Endodermal cell (in vitro differentiated cells): ENCODE results near the gene ZFAND3. TPM values are rescaled to one million over a fixed set of nuclear protein-coding genes. Genes with fewer than 3 reads are reported as not detected.

Experiments used
- DNase-seq: peaks from one replicate; pipeline ENCODE4 v3.0.0-alpha.2; 2017
- H3K27ac ChIP-seq: 2 replicates; pipeline ENCODE4 v1.5.1; 2013; ENCODE audit warnings: mild to moderate bottlenecking, low read depth, low read length, moderate library complexity
- H3K27me3 ChIP-seq: 2 replicates; pipeline ENCODE4 v1.6.1; 2013; ENCODE audit warnings: mild to moderate bottlenecking, low read length, moderate library complexity; ENCODE audit not compliant: insufficient read depth, control insufficient read depth, poor library complexity, severe bottlenecking
- H3K36me3 ChIP-seq: 2 replicates; pipeline ENCODE4 v1.7.0; 2013; ENCODE audit warnings: mild to moderate bottlenecking, low read length, moderate library complexity; ENCODE audit not compliant: control insufficient read depth, insufficient read depth
- H3K4me1 ChIP-seq: one replicate; pipeline ENCODE4 v1.7.0; 2013; ENCODE audit warnings: low read length; ENCODE audit not compliant: control insufficient read depth, insufficient read depth
- H3K4me3 ChIP-seq: 2 replicates; pipeline ENCODE4 v1.5.1; 2013; ENCODE audit warnings: mild to moderate bottlenecking, low read length, moderate library complexity
- H3K9ac ChIP-seq: 2 replicates; pipeline ENCODE4 v1.6.1; 2013; ENCODE audit warnings: mild to moderate bottlenecking, low read length, moderate library complexity; ENCODE audit not compliant: poor library complexity, severe bottlenecking; ENCODE audit errors: extremely low read depth
- H3K9me3 ChIP-seq: 2 replicates; pipeline ENCODE4 v1.6.1; 2013; ENCODE audit warnings: mild to moderate bottlenecking, low read length, moderate library complexity; ENCODE audit not compliant: control insufficient read depth
- H3K27ac Mint-ChIP-seq: 2 replicates; pipeline ENCODE4 v1.8.0; 2020; ENCODE audit warnings: mixed read lengths
- H3K27me3 Mint-ChIP-seq: 2 replicates; pipeline ENCODE4 v1.8.0; 2021; ENCODE audit warnings: mild to moderate bottlenecking, mixed read lengths; ENCODE audit not compliant: insufficient read depth
- H3K36me3 Mint-ChIP-seq: 2 replicates; pipeline ENCODE4 v1.8.0; 2020; ENCODE audit warnings: low read depth, mixed read lengths
- H3K4me1 Mint-ChIP-seq: 2 replicates; pipeline ENCODE4 v1.8.0; 2020; ENCODE audit warnings: mixed read lengths
- H3K4me3 Mint-ChIP-seq: 2 replicates; pipeline ENCODE4 v1.8.0; 2020; ENCODE audit warnings: mild to moderate bottlenecking, moderate library complexity, mixed read lengths
- H3K9me3 Mint-ChIP-seq: 2 replicates; pipeline ENCODE4 v1.8.0; 2020; ENCODE audit warnings: mild to moderate bottlenecking, mixed read lengths
- WGBS, 2 experiments: methylation state at CpG; one replicate each; pipeline versions ENCODE4 v1.1.5 to v1.1.7; 2013; ENCODE audit warnings: missing lambda C conversion rate in 2 of 2, mixed read lengths in 1 of 2; ENCODE audit not compliant: insufficient coverage in 1 of 2, insufficient read length in 1 of 2; 5-methylcytosine and 5-hydroxymethylcytosine counted together
- total RNA-seq, 2 donors: library from RNA; stranded (reverse); fragmentation: NEBNext Ultra II Directional in 1 of 2; extraction: Animal tissue kit (Norgen Biotek cat#: 25700) in 1 of 2; gene quantifications; 2 replicates in 1 of 2; 3 replicates in 1 of 2; pipeline ENCODE4 v1.2.1, GENCODE V29; 2021
- TF ChIP-seq, protein P1 (sequence below): fragments of 200-600 bp; sonication (generic); conservative IDR thresholded peaks from 2 replicates; pipeline ENCODE4 v1.5.0; 2021; ENCODE audit warnings: antibody characterized with exemption, mild to moderate bottlenecking

The ZFAND3 gene
- total RNA-seq, 2 donors from 2014 or later, result 67.1 to 86.2 TPM

DNA sequence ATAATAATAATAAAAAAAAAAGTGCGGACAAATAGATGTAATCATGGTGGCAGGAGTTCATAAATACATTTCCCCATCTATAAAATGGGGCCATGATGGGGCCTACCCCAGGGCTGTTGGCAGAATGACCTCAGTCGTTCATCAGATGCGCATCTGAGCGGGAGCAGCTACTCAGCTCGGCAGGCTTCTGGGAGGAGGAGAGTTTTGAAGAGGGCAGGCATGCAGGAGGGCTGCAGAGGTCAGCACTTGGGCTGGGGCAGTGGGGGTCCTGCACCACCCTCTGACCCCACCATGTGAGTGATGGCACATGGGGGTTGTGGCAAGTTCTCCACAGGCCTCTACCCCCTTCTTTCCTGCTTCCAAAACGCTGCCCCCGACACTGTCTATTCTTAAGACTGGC lies 373.5 kb downstream of the ZFAND3 start:
- DNase-seq, result peak; percentile 49
- no peaks in the 10 kb centered on the region for H3K36me3 Mint-ChIP-seq
- no peaks in the 10 kb centered on the region for H3K27me3 ChIP-seq
- no peak overlapping the region for H3K9ac ChIP-seq
- 53 to 81% methylated on average over 2 to 7 of the region's 7 CpGs for WGBS, 2 experiments
- H3K36me3 ChIP-seq, result no peaks in the 10 kb centered on the region
- H3K4me1 Mint-ChIP-seq, result peaks cover 25% of the 10 kb centered on the region
- peaks cover 6% of the 10 kb centered on the region for H3K4me1 ChIP-seq
- H3K9me3 ChIP-seq, result no peaks in the 10 kb centered on the region
- no peak overlapping the region for H3K4me3 Mint-ChIP-seq
- no peak overlapping the region for H3K27ac ChIP-seq
- TF ChIP-seq, protein P1, sequence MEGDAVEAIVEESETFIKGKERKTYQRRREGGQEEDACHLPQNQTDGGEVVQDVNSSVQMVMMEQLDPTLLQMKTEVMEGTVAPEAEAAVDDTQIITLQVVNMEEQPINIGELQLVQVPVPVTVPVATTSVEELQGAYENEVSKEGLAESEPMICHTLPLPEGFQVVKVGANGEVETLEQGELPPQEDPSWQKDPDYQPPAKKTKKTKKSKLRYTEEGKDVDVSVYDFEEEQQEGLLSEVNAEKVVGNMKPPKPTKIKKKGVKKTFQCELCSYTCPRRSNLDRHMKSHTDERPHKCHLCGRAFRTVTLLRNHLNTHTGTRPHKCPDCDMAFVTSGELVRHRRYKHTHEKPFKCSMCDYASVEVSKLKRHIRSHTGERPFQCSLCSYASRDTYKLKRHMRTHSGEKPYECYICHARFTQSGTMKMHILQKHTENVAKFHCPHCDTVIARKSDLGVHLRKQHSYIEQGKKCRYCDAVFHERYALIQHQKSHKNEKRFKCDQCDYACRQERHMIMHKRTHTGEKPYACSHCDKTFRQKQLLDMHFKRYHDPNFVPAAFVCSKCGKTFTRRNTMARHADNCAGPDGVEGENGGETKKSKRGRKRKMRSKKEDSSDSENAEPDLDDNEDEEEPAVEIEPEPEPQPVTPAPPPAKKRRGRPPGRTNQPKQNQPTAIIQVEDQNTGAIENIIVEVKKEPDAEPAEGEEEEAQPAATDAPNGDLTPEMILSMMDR, result no peak
- H3K9me3 Mint-ChIP-seq, result no peaks in the 10 kb centered on the region
- H3K27ac Mint-ChIP-seq, result no peak overlapping the region
- H3K27me3 Mint-ChIP-seq, result peaks cover 7% of the 10 kb centered on the region
- H3K4me3 ChIP-seq, result no peak overlapping the region

DNA sequence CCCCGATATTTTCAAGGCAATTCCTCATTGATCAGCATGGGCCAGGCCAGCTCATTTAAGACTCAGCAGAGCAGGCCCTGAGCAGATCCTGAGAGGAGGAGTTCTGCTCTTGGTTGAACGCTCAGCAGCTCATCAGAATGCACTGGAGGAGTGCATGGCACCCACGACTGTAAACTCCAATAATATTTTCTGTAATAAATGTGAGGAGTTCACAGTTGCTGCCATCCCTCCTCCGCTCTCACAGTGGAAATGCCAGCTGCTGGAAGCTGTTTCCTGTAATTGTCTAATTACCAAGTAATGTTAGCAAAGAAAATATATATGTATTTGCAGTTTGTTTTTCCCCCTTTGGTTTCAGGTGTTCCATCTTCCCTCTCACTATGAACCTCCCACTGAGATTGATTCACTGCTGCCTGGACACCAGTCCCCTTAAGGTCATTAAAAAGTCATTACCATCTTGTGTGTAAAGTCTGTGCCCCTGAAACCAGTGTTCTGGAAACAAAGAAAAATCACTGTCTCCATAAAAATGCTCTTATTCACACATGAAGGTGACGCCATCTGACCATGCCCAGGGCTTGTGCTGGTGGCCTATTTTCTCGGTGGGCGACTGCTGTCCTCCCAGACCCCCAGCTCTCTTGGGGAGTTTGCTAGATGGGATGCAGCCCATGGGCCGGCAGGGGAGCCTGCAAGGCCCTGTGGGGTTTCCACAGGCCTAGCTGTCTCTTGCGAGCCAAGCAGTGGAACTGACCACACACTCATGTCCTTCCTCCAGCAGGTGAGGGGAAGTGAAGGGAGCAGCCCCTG lies 374.2 kb downstream of the ZFAND3 start:
- TF ChIP-seq, protein P1, result no peak
- H3K27me3 Mint-ChIP-seq, result peaks cover 3% of the 10 kb centered on the region
- no peak overlapping the region for H3K9ac ChIP-seq
- no peak overlapping the region for H3K4me3 ChIP-seq
- H3K36me3 Mint-ChIP-seq, result no peaks in the 10 kb centered on the region
- H3K9me3 ChIP-seq, result no peaks in the 10 kb centered on the region
- DNase-seq, result no peak
- H3K36me3 ChIP-seq, result no peaks in the 10 kb centered on the region
- H3K27ac Mint-ChIP-seq, result no peak overlapping the region
- H3K27me3 ChIP-seq, result no peaks in the 10 kb centered on the region
- peaks cover 25% of the 10 kb centered on the region for H3K4me1 Mint-ChIP-seq
- H3K27ac ChIP-seq, result no peak overlapping the region
- 80 to 87% methylated on average over 3 to 9 of the region's 9 CpGs for WGBS, 2 experiments
- H3K4me1 ChIP-seq, result peaks cover 6% of the 10 kb centered on the region
- no peaks in the 10 kb centered on the region for H3K9me3 Mint-ChIP-seq
- H3K4me3 Mint-ChIP-seq, result no peak overlapping the region

DNA sequence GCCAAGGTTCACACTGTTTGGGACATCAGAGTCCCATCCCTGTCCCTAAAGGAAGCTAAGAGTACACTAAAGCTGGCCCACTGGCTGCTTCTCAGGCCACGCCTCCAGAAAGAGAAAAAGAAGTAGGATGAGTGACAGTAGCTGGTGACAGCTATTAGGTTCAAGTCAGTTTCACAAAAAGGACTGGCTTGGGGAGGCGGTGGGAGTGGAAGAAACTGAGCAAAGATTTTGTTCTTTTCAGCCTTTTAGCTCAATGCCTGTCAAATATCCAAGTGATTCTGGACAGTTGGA lies 374.7 kb downstream of the ZFAND3 start:
- Histone ChIP-seq H3K4me3 (no peak overlapping the region), H3K27me3 (no peaks in the 10 kb centered on the region), H3K9ac (no peak overlapping the region), H3K36me3 (no peaks in the 10 kb centered on the region), H3K27ac (no peak overlapping the region), H3K4me1 (peaks cover 6% of the 10 kb centered on the region), H3K9me3 (no peaks in the 10 kb centered on the region)
- Mint-ChIP-seq H3K4me3 (no peak overlapping the region), H3K27me3 (peaks cover under 1% of the 10 kb centered on the region), H3K27ac (no peak overlapping the region), H3K4me1 (peaks cover 23% of the 10 kb centered on the region), H3K36me3 (no peaks in the 10 kb centered on the region), H3K9me3 (no peaks in the 10 kb centered on the region)
- DNase-seq, result no peak
- 94 to 100% methylated on average over 2 of the region's 2 CpGs for WGBS, 2 experiments
- TF ChIP-seq, protein P1, result no peak
